Stomach (tissue), 9 donors: ENCODE measurements around the gene SCNN1B. TPM values are rescaled to one million over a fixed set of nuclear protein-coding genes. Genes with fewer than 3 reads are reported as not detected.
A peak's percentile ranks its signal among the peaks of the same experiment; 100 is the strongest.

Source experiments
- DNase-seq, 2 donors: peaks; one replicate each; pipeline versions ENCODE4 v3.0.0 to v3.0.0-alpha.2; 2013 to 2019
- H3K27ac ChIP-seq, 5 donors: fragments of 200-600 bp in 4 of 5; sonication (generic) in 4 of 5; one replicate each; pipeline ENCODE4 v1.5.1; 2013 to 2019; ENCODE audit warnings: mild to moderate bottlenecking in 1 of 5, moderate library complexity in 1 of 5
- H3K27me3 ChIP-seq, 3 donors: fragments of 200-600 bp; sonication (generic); one replicate each; pipeline ENCODE4 v1.5.1; 2017 to 2019; ENCODE audit warnings: mixed run types in 1 of 3
- H3K36me3 ChIP-seq, 4 donors: fragments of 200-600 bp; sonication (generic); 1 replicate in 3 of 4; 2 replicates in 1 of 4; pipeline ENCODE4 v1.5.1; 2016 to 2019
- H3K4me1 ChIP-seq, 4 donors: fragments of 200-600 bp; sonication (generic); one replicate each; pipeline ENCODE4 v1.5.1; 2016 to 2019
- H3K4me3 ChIP-seq, 4 donors: fragments of 200-600 bp; sonication (generic) in 3 of 4; one replicate each; pipeline ENCODE4 v1.5.1; 2016 to 2019; ENCODE audit warnings: mild to moderate bottlenecking in 1 of 4
- H3K9me3 ChIP-seq, 4 donors: fragments of 200-600 bp; sonication (generic); one replicate each; pipeline ENCODE4 v1.5.1; 2016 to 2019
- EP300 ChIP-seq: sonication (generic); formaldehyde crosslinking; IDR thresholded peaks from one replicate; pipeline ENCODE4 v1.6.1; 2017; ENCODE audit warnings: antibody characterized with exemption
- POLR2A ChIP-seq, 4 donors: fragments of 450-650 bp; IDR thresholded peaks; one replicate each; pipeline ENCODE4 v1.6.1; 2016; ENCODE audit warnings: antibody characterized with exemption in 4 of 4, control low read depth in 2 of 4, mild to moderate bottlenecking in 1 of 4, moderate library complexity in 1 of 4
- POLR2AphosphoS5 ChIP-seq, 3 donors: sonication (generic); formaldehyde crosslinking; IDR thresholded peaks; one replicate each; pipeline ENCODE4 v1.6.1; 2016; ENCODE audit warnings: antibody characterized with exemption in 3 of 3
- WGBS, 5 donors: extraction: QIAGEN DNeasy Blood & Tissue Kit in 3 of 5; methylation state at CpG; one replicate each; pipeline versions ENCODE4 v1.1.5 to v1.1.7; 2013 to 2018; 5-methylcytosine and 5-hydroxymethylcytosine counted together
- intact Hi-C: fragments of 100-400 bp; cut with DNase I; formaldehyde crosslinking; loops from one replicate; pipeline ENCODE4 v1.15.1; 2023; ENCODE audit warnings: low total_unique reads
- polyA plus RNA-seq, 3 donors: library from polyadenylated mRNA; stranded (reverse); fragments of 200-250 nt; gene quantifications; one replicate each; pipeline ENCODE4 v1.2.3, GENCODE V29; 2013
- total RNA-seq, 5 donors: library from RNA; depleted of rRNA; stranded (reverse); fragments of >200 nt; gene quantifications; one replicate each; pipeline versions ENCODE4 v1.1.0 to v1.2.3, GENCODE V29; 2014 to 2016
- TF ChIP-seq, protein P1 (sequence below), 7 experiments: fragments of 450-650 bp in 4 of 7; fragments of 200-600 bp in 3 of 7; sonication (generic) in 3 of 7; IDR thresholded peaks; one replicate each; pipeline ENCODE4 v1.5.1; 2016 to 2019; ENCODE audit warnings: antibody characterized with exemption in 7 of 7, control low read depth in 2 of 7, mild to moderate bottlenecking in 1 of 7
- donor health status: healthy with polysubstance abuse.
- donor health status: Bipolar disorder and iron deficiency.
- donor health status: healthy.

SCNN1B gene
- total and polyA plus RNA-seq, 8 donors: 4.1 to 97.3 (median 21.8) TPM

DNA sequence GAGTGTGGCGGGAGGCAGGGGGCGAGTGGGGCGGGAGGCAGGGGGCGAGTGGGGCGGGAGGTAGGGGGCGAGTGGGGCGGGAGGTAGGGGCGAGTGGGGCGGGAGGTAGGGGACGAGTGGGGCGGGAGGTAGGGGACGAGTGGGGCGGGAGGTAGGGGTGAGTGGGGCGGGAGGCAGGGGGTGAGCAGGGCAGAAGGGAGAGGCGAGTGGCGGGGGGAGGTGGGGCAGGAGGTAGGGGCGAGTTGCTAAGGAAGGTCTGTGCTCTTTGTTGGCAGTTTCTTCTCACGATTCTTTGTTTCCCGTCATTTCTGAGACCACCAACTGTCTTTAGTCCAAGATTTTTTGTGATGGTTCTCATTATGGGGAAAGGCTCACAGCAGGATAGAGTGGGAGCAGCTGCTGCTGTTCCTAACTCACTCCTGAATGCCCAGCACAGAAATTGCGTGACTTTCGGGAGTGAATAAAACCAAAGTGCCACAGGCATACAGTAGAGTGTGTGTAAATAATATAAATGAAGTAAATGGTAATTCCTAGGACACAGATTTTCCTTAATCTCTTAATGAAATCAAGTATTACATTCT, 106.2 kb downstream of the SCNN1B start:
- intact Hi-C loops: no loop called here
- peaks cover 0 to 24% (median 7%) of the 10 kb centered on the region in 4 donors for H3K4me1 ChIP-seq
- DNase-seq: no peak
- no peak overlapping the region for H3K4me3 ChIP-seq
- no peak for TF ChIP-seq EP300
- no peak for TF ChIP-seq POLR2A (IDR thresholded peaks at IDR 0.05)
- TF ChIP-seq, protein P1, sequence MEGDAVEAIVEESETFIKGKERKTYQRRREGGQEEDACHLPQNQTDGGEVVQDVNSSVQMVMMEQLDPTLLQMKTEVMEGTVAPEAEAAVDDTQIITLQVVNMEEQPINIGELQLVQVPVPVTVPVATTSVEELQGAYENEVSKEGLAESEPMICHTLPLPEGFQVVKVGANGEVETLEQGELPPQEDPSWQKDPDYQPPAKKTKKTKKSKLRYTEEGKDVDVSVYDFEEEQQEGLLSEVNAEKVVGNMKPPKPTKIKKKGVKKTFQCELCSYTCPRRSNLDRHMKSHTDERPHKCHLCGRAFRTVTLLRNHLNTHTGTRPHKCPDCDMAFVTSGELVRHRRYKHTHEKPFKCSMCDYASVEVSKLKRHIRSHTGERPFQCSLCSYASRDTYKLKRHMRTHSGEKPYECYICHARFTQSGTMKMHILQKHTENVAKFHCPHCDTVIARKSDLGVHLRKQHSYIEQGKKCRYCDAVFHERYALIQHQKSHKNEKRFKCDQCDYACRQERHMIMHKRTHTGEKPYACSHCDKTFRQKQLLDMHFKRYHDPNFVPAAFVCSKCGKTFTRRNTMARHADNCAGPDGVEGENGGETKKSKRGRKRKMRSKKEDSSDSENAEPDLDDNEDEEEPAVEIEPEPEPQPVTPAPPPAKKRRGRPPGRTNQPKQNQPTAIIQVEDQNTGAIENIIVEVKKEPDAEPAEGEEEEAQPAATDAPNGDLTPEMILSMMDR (IDR thresholded peaks at IDR 0.05): no peak
- no peak for TF ChIP-seq POLR2AphosphoS5 (IDR thresholded peaks at IDR 0.05)
- peaks cover 42 to 96% (median 96%) of the 10 kb centered on the region in 4 donors for H3K36me3 ChIP-seq
- H3K27me3 ChIP-seq: no peaks in the 10 kb centered on the region
- no peaks in the 10 kb centered on the region for H3K9me3 ChIP-seq
- 81 to 95% (median 92%) methylated on average over 4 to 17 of the region's 21 CpGs for WGBS, 5 donors
- peak overlapping the region in 1 of 5 donors; percentile 54 for H3K27ac ChIP-seq

DNA sequence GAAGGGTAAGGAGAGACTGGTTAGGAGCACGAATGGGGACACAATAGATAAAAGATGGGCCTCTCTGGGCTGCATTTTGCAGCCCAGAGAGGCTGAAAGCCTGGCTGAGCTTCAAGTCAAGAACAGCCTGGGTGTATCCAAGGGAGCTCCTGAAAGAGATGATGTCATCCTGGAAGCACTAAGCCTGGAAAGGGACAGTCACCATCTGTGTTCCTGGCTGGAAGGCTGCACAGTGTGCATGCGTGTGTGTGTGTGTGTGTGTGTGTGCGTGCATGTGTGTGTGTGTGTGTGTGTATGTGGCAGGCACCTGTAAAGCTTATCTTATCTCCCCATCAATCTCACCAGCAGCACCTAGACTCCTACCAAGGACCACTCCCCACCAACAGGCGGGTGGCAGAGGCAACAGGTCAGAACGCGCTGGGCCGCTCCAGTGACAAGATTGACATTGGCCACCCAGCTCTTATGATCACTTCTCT, 106.8 kb downstream of the SCNN1B start:
- WGBS, 5 donors: 80 to 93% (median 83%) methylated on average over 6 to 7 of the region's 7 CpGs
- Histone ChIP-seq H3K27ac (peak overlapping the region in 2 of 5 donors; percentile 12 to 54), H3K4me3 (no peak overlapping the region), H3K9me3 (no peaks in the 10 kb centered on the region), H3K27me3 (no peaks in the 10 kb centered on the region), H3K36me3 (peaks cover 42 to 96% (median 96%) of the 10 kb centered on the region in 4 donors), H3K4me1 (peaks cover 0 to 22% (median 7%) of the 10 kb centered on the region in 4 donors)
- intact Hi-C loops: no loop called here
- DNase-seq: peak in 1 of 2 donors; percentile 74
- peak in 1 of 3 donors; percentile 38 for TF ChIP-seq POLR2AphosphoS5 (IDR thresholded peaks at IDR 0.05)
- TF ChIP-seq EP300: no peak

DNA sequence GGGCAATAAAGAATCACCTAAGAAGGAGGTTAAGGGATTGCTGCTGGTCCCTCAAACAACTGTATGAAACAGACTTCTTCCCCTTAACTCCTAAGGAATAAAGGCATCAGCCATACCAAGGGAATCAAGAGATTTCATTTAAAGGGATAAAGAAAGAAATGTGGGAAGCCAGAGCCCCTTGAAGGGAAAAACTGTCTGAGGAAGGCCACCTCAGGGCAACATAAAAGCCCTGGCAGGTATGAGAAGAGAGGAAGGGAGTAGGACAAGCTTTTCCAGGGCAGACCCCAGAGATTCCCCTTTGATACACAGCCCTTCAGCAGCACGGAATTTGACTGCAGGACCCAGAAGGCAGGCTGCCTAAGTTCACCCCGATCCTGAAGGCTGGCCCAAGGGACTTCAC, 107.4 kb downstream of the SCNN1B start:
- Histone ChIP-seq H3K27me3 (no peaks in the 10 kb centered on the region), H3K4me1 (peaks cover 0 to 15% (median 4%) of the 10 kb centered on the region in 4 donors), H3K9me3 (no peaks in the 10 kb centered on the region), H3K36me3 (peaks cover 38 to 96% (median 96%) of the 10 kb centered on the region in 4 donors), H3K27ac (peak overlapping the region in 2 of 5 donors; percentile 12 to 16), H3K4me3 (no peak overlapping the region)
- 79 to 95% (median 90%) methylated on average over 2 of the region's 2 CpGs for WGBS, 5 donors
- DNase-seq: no peak
- intact Hi-C loops: no loop called here
- TF ChIP-seq POLR2A (IDR thresholded peaks at IDR 0.05): no peak
- TF ChIP-seq EP300: no peak
- TF ChIP-seq, protein P1 (IDR thresholded peaks at IDR 0.05): no peak
- no peak for TF ChIP-seq POLR2AphosphoS5 (IDR thresholded peaks at IDR 0.05)

DNA sequence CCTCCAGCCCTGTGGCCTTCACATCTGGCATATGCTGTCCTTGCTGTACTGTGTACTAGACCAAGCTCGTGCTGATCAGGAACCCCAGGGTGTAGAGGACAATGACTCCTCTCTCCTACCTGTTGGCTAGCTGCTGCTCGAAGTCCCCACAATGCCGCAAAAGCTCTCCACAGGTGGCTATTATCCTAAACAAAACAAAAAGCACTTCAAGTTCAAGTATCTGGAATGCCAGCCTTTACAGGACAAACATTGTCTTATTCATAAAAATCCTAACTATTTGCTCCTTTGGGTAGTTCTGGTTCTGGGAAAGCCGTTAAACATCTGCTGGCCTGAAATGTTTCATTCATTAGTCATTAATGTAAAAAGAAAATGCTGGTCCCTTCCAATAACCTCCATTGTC, 108.1 kb downstream of the SCNN1B start:
- Histone ChIP-seq H3K9me3 (no peaks in the 10 kb centered on the region), H3K36me3 (peaks cover 38 to 96% (median 96%) of the 10 kb centered on the region in 4 donors), H3K27ac (no peak overlapping the region), H3K4me1 (peaks cover 0 to 10% (median 4%) of the 10 kb centered on the region in 4 donors), H3K27me3 (no peaks in the 10 kb centered on the region), H3K4me3 (no peak overlapping the region)
- 76 to 88% (median 84%) methylated on average over 4 of the region's 4 CpGs for WGBS, 5 donors
- no peak for TF ChIP-seq POLR2AphosphoS5 (IDR thresholded peaks at IDR 0.05)
- no peak for TF ChIP-seq EP300
- TF ChIP-seq, protein P1 (IDR thresholded peaks at IDR 0.05): no peak
- no peak for TF ChIP-seq POLR2A (IDR thresholded peaks at IDR 0.05)
- intact Hi-C loops: no loop called here
- DNase-seq: no peak

DNA sequence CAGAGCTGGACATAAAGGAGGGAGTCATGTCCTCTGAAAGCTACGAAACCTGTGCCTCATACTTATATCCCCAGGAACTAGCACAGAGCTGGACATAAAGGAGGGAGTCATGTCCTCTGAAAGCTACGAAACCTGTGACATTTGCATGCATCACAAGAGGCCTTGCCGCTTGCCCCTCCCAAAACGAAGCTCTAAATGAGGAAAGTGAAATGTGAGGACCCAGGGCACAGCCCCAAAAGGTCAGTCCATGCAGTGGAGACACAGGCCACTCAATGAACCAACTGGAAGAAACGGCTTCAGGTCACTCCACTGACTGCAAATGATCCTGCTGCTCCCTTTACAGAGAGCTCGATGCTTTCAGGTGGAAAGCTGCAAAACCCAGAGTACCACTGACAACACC, 112.6 kb downstream of the SCNN1B start:
- no peak for TF ChIP-seq EP300
- TF ChIP-seq, protein P1 (IDR thresholded peaks at IDR 0.05): no peak
- TF ChIP-seq POLR2A (IDR thresholded peaks at IDR 0.05): no peak
- TF ChIP-seq POLR2AphosphoS5 (IDR thresholded peaks at IDR 0.05): no peak
- H3K36me3 ChIP-seq: peaks cover 38 to 97% (median 93%) of the 10 kb centered on the region in 4 donors
- no peak overlapping the region for H3K27ac ChIP-seq
- 92 to 96% (median 96%) methylated on average over 6 of the region's 6 CpGs for WGBS, 5 donors
- H3K9me3 ChIP-seq: no peaks in the 10 kb centered on the region
- no peak overlapping the region for H3K4me3 ChIP-seq
- no peaks in the 10 kb centered on the region for H3K27me3 ChIP-seq
- no peak for DNase-seq
- H3K4me1 ChIP-seq: no peaks in the 10 kb centered on the region
- intact Hi-C loops: no loop called here
